Measurements from ENCODE around the gene IFI44.

The IFI44 gene

GRCh38 chr1:78650114-78650660 lies 556 bp downstream of the IFI44 start:
- TF ChIP-seq CTCF (IDR thresholded peaks at IDR 0.05; ENCODE audit: extremely low read depth, missing control alignments): no peak
- no peak for DNase-seq (ENCODE audit: low spot score)

GRCh38 chr1:78651241-78651640 lies 1.6 kb downstream of the IFI44 start:
- DNase-seq (ENCODE audit: low spot score): no peak
- TF ChIP-seq CTCF (IDR thresholded peaks at IDR 0.05; ENCODE audit: extremely low read depth, missing control alignments): no peak

- DNase-seq (ENCODE audit: low spot score): no peak
- no peak for TF ChIP-seq CTCF (IDR thresholded peaks at IDR 0.05; ENCODE audit: extremely low read depth, missing control alignments)
Observed at GRCh38 chr1:78652019-78652560, 2.5 kb downstream of the IFI44 start.

GRCh38 chr1:78658901-78659300 lies 9.3 kb downstream of the IFI44 start:
- no peak for TF ChIP-seq CTCF (IDR thresholded peaks at IDR 0.05; ENCODE audit: extremely low read depth, missing control alignments)
- DNase-seq (ENCODE audit: low spot score): no peak

GRCh38 chr1:78663923-78664322 lies 14.3 kb downstream of the IFI44 start:
- DNase-seq (ENCODE audit: low spot score): no peak
- TF ChIP-seq CTCF (IDR thresholded peaks at IDR 0.05; ENCODE audit: extremely low read depth, missing control alignments): no peak

- no peak for TF ChIP-seq CTCF (IDR thresholded peaks at IDR 0.05; ENCODE audit: extremely low read depth, missing control alignments)
- no peak for DNase-seq (ENCODE audit: low spot score)
Observed at GRCh38 chr1:78664763-78665162, 15.1 kb downstream of the IFI44 start.

GRCh38 chr1:78665809-78666208 lies 16.2 kb downstream of the IFI44 start:
- no peak for DNase-seq (ENCODE audit: low spot score)
- no peak for TF ChIP-seq CTCF (IDR thresholded peaks at IDR 0.05; ENCODE audit: extremely low read depth, missing control alignments)
